ENCODE data around the gene RAI1. TPM values are rescaled to one million over a fixed set of nuclear protein-coding genes. Genes with fewer than 3 reads are reported as not detected.
A peak's percentile ranks its signal among the peaks of the same experiment; 100 is the strongest.

RAI1 gene
- total and polyA plus RNA-seq, 2 of the 13 experiments (the other 11 are each of a cell fraction or from before 2014, with no cell fraction given) = 3.4 to 5.2 TPM

DNA sequence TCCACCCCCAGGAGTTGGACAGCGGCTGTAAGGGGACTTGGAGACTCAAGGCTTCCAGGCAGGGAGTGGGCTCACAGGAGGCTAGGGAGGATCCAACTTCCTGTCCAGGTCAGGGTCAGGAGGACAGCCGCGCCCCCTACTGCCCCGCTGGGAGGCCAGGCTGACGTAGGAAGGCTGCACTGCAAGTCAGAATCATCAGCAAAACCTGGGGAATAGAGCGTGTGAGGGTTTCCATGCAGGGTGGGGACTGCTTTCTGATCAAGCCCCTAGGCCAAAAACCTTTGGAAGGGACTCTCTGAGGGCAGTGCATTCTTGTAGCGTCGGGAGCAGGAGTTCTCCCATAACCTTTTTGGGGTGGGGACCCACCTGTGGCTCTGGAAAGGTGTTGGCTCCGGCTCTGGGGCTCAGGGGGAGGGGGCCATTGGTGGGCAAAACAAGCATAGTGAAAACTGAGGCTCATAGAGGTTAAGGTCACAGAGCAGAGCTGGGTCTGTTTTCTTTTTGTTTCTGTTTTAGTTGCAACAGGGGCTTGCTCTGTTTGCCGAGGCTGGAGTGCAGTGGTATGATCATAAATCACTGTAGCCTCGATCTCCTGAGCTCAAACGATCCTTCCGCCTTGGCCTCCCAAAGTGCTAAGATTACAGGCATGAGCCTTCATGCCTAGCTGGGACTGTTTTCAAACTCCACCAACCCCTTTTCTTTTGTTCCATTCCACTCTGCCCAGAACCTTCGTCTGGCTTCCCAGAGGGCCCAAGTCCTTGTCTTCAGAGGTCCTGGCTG, 22.1 kb downstream of the RAI1 start (continued):
- TF ChIP-seq, protein P1, sequence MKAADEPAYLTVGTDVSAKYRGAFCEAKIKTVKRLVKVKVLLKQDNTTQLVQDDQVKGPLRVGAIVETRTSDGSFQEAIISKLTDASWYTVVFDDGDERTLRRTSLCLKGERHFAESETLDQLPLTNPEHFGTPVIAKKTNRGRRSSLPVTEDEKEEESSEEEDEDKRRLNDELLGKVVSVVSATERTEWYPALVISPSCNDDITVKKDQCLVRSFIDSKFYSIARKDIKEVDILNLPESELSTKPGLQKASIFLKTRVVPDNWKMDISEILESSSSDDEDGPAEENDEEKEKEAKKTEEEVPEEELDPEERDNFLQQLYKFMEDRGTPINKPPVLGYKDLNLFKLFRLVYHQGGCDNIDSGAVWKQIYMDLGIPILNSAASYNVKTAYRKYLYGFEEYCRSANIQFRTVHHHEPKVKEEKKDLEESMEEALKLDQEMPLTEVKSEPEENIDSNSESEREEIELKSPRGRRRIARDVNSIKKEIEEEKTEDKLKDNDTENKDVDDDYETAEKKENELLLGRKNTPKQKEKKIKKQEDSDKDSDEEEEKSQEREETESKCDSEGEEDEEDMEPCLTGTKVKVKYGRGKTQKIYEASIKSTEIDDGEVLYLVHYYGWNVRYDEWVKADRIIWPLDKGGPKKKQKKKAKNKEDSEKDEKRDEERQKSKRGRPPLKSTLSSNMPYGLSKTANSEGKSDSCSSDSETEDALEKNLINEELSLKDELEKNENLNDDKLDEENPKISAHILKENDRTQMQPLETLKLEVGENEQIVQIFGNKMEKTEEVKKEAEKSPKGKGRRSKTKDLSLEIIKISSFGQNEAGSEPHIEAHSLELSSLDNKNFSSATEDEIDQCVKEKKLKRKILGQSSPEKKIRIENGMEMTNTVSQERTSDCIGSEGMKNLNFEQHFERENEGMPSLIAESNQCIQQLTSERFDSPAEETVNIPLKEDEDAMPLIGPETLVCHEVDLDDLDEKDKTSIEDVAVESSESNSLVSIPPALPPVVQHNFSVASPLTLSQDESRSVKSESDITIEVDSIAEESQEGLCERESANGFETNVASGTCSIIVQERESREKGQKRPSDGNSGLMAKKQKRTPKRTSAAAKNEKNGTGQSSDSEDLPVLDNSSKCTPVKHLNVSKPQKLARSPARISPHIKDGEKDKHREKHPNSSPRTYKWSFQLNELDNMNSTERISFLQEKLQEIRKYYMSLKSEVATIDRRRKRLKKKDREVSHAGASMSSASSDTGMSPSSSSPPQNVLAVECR (CRISPR knock-in tag; IDR thresholded peaks at IDR 0.05; ENCODE audit: borderline replicate concordance) = peak; percentile 34; the same call in 1 of the 2 replicates
- TF ChIP-seq ZNF121 (CRISPR knock-in tag; IDR thresholded peaks at IDR 0.05) (peak; percentile 90), AGO1 (IDR thresholded peaks at IDR 0.05; ENCODE audit: low read depth, low read length, poor library complexity, severe bottlenecking) (no peak), GABPB1 (CRISPR knock-in tag; IDR thresholded peaks at IDR 0.05) (peak; percentile 78), CBX5 (CRISPR knock-in tag; IDR thresholded peaks at IDR 0.05; ENCODE audit: borderline replicate concordance) (0 out of 2 replicates have a peak, but pooled peaks have one; percentile 15), PHB2 (IDR thresholded peaks at IDR 0.05; ENCODE audit: partially characterized antibody) (no peak), ZNF546 (CRISPR knock-in tag; conservative IDR thresholded peaks at IDR 0.05) (no peak), CREB1 (IDR thresholded peaks at IDR 0.05) (peak; percentile 20; the same call in 1 of the 2 replicates), CREB1 (CRISPR knock-in tag; IDR thresholded peaks at IDR 0.05) (no peak), ZNF496 (CRISPR knock-in tag; IDR thresholded peaks at IDR 0.05; ENCODE audit: insufficient replicate concordance) (no peak), TRIM24 (CRISPR knock-in tag; IDR thresholded peaks at IDR 0.05) (no peak), TCF12 (IDR thresholded peaks at IDR 0.05) (no peak), TCF12 (CRISPR knock-in tag; IDR thresholded peaks at IDR 0.05) (no peak), KDM2A (CRISPR knock-in tag; IDR thresholded peaks at IDR 0.05; ENCODE audit: borderline replicate concordance, low read depth) (0 out of 2 replicates have a peak, but pooled peaks have one; percentile 17), FOSL2 (CRISPR knock-in tag; IDR thresholded peaks at IDR 0.05) (peak; percentile 31; the same call in 1 of the 2 replicates), HOXA9 (CRISPR knock-in tag; IDR thresholded peaks at IDR 0.05; ENCODE audit: borderline replicate concordance) (no peak), RELA (CRISPR knock-in tag; IDR thresholded peaks at IDR 0.05) (no peak), ZBTB3 (CRISPR knock-in tag; IDR thresholded peaks at IDR 0.05; ENCODE audit: borderline replicate concordance, low read depth) (no peak)
- TF ChIP-seq, protein P2, sequence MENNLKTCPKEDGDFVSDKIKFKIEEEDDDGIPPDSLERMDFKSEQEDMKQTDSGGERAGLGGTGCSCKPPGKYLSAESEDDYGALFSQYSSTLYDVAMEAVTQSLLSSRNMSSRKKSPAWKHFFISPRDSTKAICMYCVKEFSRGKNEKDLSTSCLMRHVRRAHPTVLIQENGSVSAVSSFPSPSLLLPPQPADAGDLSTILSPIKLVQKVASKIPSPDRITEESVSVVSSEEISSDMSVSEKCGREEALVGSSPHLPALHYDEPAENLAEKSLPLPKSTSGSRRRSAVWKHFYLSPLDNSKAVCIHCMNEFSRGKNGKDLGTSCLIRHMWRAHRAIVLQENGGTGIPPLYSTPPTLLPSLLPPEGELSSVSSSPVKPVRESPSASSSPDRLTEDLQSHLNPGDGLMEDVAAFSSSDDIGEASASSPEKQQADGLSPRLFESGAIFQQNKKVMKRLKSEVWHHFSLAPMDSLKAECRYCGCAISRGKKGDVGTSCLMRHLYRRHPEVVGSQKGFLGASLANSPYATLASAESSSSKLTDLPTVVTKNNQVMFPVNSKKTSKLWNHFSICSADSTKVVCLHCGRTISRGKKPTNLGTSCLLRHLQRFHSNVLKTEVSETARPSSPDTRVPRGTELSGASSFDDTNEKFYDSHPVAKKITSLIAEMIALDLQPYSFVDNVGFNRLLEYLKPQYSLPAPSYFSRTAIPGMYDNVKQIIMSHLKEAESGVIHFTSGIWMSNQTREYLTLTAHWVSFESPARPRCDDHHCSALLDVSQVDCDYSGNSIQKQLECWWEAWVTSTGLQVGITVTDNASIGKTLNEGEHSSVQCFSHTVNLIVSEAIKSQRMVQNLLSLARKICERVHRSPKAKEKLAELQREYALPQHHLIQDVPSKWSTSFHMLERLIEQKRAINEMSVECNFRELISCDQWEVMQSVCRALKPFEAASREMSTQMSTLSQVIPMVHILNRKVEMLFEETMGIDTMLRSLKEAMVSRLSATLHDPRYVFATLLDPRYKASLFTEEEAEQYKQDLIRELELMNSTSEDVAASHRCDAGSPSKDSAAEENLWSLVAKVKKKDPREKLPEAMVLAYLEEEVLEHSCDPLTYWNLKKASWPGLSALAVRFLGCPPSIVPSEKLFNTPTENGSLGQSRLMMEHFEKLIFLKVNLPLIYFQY (CRISPR knock-in tag; IDR thresholded peaks at IDR 0.05; ENCODE audit: borderline replicate concordance) = 0 out of 2 replicates have a peak, but pooled peaks have one; percentile 31
- TF ChIP-seq, protein P3, sequence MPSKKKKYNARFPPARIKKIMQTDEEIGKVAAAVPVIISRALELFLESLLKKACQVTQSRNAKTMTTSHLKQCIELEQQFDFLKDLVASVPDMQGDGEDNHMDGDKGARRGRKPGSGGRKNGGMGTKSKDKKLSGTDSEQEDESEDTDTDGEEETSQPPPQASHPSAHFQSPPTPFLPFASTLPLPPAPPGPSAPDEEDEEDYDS (CRISPR knock-in tag; IDR thresholded peaks at IDR 0.05) = no peak

Measured in HepG2 (cell line).